HFFc6 (cell line): Measurements from ENCODE around the gene TRIM54. TPM values are rescaled to one million over a fixed set of nuclear protein-coding genes. Genes with fewer than 3 reads are reported as not detected.

Source experiments
- DNase-seq: peaks from one replicate; pipeline ENCODE4 v3.0.0-alpha.2; 2018
- H3K27ac Mint-ChIP-seq: 2 replicates; pipeline ENCODE4 v1.8.0; 2020; ENCODE audit warnings: mild to moderate bottlenecking, mixed read lengths
- H3K27me3 Mint-ChIP-seq: 2 replicates; pipeline ENCODE4 v1.8.0; 2021; ENCODE audit warnings: mild to moderate bottlenecking, moderate library complexity, mixed read lengths; ENCODE audit not compliant: insufficient read depth
- H3K36me3 Mint-ChIP-seq: 2 replicates; pipeline ENCODE4 v1.8.0; 2021; ENCODE audit warnings: low read depth, mixed read lengths
- H3K4me1 Mint-ChIP-seq: 2 replicates; pipeline ENCODE4 v1.8.0; 2020; ENCODE audit warnings: low read depth, mixed read lengths
- H3K4me3 Mint-ChIP-seq: 2 replicates; pipeline ENCODE4 v1.8.0; 2020; ENCODE audit warnings: mild to moderate bottlenecking, moderate library complexity, mixed read lengths
- H3K9me3 Mint-ChIP-seq: 2 replicates; pipeline ENCODE4 v1.8.0; 2020; ENCODE audit warnings: mild to moderate bottlenecking, mixed read lengths
- total RNA-seq, 6 experiments: library from RNA; stranded (reverse); fragmentation: NEBNext Ultra II Directional; extraction: Animal tissue kit (Norgen Biotek cat#: 25700); gene quantifications; 2 replicates in 1 of 6; 3 replicates in 5 of 6; pipeline ENCODE4 v1.2.3, GENCODE V29; 2021
- TF ChIP-seq, protein P1 (sequence below): fragments of 200-600 bp; sonication (generic); IDR thresholded peaks from 2 replicates; pipeline ENCODE4 v1.5.0; 2021; ENCODE audit warnings: antibody characterized with exemption, mild to moderate bottlenecking

The TRIM54 gene
- total RNA-seq, 6 experiments from 2014 or later = not detected

DNA sequence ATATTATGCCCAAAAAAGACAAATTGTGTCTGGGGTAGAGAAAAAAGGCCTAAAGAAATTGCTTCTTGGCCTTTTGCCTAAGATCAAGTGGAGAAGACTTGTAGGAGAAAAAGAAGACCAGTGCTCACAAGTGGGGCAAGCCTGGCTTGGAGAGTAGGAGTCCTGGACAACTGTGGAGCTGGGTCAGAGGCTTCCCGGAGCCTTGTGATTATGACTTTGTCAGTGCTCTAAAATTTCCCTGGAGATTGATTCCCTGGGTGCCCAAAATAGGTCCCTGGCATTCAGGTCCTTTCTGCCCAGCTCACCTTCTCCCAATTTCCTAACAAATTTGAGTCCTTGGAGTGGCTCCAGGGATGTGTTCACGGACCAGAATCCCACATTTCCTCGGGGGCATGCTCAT lies 787 bp upstream of the TRIM54 start:
- TF ChIP-seq, protein P1, sequence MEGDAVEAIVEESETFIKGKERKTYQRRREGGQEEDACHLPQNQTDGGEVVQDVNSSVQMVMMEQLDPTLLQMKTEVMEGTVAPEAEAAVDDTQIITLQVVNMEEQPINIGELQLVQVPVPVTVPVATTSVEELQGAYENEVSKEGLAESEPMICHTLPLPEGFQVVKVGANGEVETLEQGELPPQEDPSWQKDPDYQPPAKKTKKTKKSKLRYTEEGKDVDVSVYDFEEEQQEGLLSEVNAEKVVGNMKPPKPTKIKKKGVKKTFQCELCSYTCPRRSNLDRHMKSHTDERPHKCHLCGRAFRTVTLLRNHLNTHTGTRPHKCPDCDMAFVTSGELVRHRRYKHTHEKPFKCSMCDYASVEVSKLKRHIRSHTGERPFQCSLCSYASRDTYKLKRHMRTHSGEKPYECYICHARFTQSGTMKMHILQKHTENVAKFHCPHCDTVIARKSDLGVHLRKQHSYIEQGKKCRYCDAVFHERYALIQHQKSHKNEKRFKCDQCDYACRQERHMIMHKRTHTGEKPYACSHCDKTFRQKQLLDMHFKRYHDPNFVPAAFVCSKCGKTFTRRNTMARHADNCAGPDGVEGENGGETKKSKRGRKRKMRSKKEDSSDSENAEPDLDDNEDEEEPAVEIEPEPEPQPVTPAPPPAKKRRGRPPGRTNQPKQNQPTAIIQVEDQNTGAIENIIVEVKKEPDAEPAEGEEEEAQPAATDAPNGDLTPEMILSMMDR = no peak
- Mint-ChIP-seq H3K27me3 (peaks cover 24% of the 10 kb centered on the region), H3K4me3 (no peak overlapping the region), H3K36me3 (no peaks in the 10 kb centered on the region), H3K27ac (no peak overlapping the region), H3K4me1 (peaks cover 43% of the 10 kb centered on the region), H3K9me3 (no peaks in the 10 kb centered on the region)
- no peak for DNase-seq

DNA sequence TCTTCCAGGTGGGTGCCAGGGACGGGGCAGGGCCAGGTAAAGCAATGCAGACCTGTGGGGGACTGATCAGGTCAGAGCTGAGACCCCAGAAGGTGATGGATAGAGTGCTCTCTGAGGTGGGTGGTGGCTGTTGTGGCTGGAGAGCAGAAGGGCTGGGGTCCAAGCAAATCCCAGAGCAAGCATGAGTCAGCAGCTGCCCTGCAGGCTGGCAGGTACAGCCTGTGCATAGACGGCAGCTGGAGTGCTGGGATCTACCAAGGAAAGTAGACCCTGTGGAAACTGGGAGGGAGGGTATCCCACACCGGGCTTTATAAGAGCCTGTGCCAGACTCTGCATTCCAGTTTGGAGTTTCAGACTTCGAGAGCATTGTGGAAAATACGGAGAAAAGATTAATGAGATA lies 663 bp downstream of the TRIM54 start:
- H3K4me1 Mint-ChIP-seq = peaks cover 43% of the 10 kb centered on the region
- H3K4me3 Mint-ChIP-seq = no peak overlapping the region
- H3K27ac Mint-ChIP-seq = no peak overlapping the region
- H3K27me3 Mint-ChIP-seq = peaks cover 37% of the 10 kb centered on the region
- no peaks in the 10 kb centered on the region for H3K9me3 Mint-ChIP-seq
- H3K36me3 Mint-ChIP-seq = no peaks in the 10 kb centered on the region
- DNase-seq = no peak
- TF ChIP-seq, protein P1 = no peak

DNA sequence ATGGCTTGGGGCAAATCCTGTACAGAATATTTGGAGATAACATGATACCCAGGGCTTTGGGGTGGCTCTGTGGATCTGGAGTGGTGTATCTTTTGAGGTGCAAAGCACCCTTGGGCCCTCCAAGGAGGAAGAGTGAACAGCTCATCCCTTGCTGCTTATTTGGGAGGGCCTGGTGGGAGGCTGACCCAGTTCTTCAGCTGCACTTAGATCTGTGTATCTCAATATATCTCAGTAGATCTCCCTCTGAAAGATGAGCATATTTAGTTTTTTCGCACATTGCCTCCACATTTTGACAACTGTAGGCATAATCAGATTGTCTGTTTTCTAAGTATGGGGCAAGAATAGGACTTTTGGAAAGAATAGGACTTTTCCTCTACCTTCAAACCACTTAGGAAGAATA lies 2.8 kb downstream of the TRIM54 start:
- no peaks in the 10 kb centered on the region for H3K9me3 Mint-ChIP-seq
- TF ChIP-seq, protein P1 = no peak
- peaks cover 48% of the 10 kb centered on the region for H3K27me3 Mint-ChIP-seq
- H3K36me3 Mint-ChIP-seq = no peaks in the 10 kb centered on the region
- H3K4me1 Mint-ChIP-seq = peaks cover 40% of the 10 kb centered on the region
- H3K27ac Mint-ChIP-seq = no peak overlapping the region
- no peak for DNase-seq
- H3K4me3 Mint-ChIP-seq = no peak overlapping the region

DNA sequence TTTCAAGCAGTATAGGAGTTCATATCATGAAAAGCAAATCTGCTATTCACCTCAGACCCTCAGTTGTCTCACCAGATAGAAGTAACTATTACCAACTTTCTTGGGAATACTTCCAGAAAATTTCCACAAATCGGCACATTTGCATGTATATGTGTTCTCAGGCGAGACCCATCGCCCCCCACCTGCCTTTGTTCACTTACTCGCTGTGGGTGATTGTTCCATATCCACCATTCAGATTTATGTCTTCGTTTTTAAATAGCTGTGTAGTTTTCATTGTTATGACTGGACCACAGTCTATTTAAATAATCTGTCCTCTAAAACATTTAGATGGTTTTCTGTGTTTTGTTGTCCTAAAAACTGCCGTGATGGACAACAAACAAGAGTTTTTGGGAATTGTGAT lies 3.3 kb downstream of the TRIM54 start:
- H3K4me1 Mint-ChIP-seq = peaks cover 36% of the 10 kb centered on the region
- H3K4me3 Mint-ChIP-seq = no peak overlapping the region
- DNase-seq = no peak
- TF ChIP-seq, protein P1 = no peak
- no peak overlapping the region for H3K27ac Mint-ChIP-seq
- H3K27me3 Mint-ChIP-seq = peaks cover 48% of the 10 kb centered on the region
- no peaks in the 10 kb centered on the region for H3K9me3 Mint-ChIP-seq
- no peaks in the 10 kb centered on the region for H3K36me3 Mint-ChIP-seq

DNA sequence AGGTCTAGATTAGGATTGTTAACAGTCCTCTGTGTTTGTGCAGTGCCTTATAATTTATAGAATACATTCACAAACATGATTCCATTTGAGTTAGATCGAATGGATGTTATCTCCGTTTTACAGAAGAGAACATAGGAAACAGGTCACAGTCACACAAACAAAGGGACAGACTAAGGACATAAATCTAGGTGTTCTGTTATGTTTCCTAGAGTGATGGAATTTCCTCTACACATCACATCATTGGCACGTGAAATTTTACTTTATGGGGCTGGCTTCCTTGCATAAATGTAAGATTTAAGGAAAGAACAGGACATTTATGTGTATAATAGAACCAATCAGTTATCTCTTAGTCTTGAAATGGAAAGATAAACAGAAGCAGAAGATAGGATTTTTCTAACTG lies 6.4 kb downstream of the TRIM54 start:
- H3K4me3 Mint-ChIP-seq = no peak overlapping the region
- TF ChIP-seq, protein P1 = no peak
- peaks cover 51% of the 10 kb centered on the region for H3K27me3 Mint-ChIP-seq
- H3K36me3 Mint-ChIP-seq = no peaks in the 10 kb centered on the region
- H3K4me1 Mint-ChIP-seq = peaks cover 19% of the 10 kb centered on the region
- no peak overlapping the region for H3K27ac Mint-ChIP-seq
- DNase-seq = no peak
- H3K9me3 Mint-ChIP-seq = no peaks in the 10 kb centered on the region

DNA sequence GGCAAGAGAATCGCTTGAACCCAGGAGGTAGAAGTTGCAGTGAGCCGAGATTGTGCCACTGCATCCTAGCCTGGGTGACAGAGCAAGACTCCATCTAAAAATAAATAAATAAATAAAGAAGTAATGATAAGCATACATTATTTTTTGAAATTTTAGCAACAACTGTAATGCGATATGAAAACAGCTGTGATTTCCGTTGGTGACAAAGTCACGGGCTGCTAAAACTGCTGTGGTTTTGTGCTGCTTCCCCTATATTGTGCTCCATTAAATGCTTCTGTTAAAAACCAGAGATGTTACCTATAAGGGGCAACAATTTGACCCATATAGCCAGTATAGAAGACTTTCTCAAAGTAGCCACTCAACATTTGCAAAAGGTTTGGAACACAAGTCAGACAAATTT lies 8.3 kb downstream of the TRIM54 start:
- H3K27me3 Mint-ChIP-seq = peaks cover 41% of the 10 kb centered on the region

More for the DNA sequence above, 8.3 kb downstream of the TRIM54 start:
- H3K36me3 Mint-ChIP-seq = no peaks in the 10 kb centered on the region
- no peak overlapping the region for H3K4me3 Mint-ChIP-seq
- H3K4me1 Mint-ChIP-seq = peaks cover 26% of the 10 kb centered on the region
- no peak overlapping the region for H3K27ac Mint-ChIP-seq
- no peak for DNase-seq
- TF ChIP-seq, protein P1 = no peak
- H3K9me3 Mint-ChIP-seq = no peaks in the 10 kb centered on the region
